HEK293 (cell line): ENCODE measurements around the gene CITED1.

ENCODE experiments used
- CTCF ChIA-PET: fragments of 350-600 bp; formaldehyde crosslinking; extraction: SDS; loops from one replicate; lab custom pipeline; 2021; ENCODE audit warnings: antibody characterized with exemption; lab: Yijun Ruan, JAX
- POLR2A ChIA-PET: fragments of 300-600 bp; formaldehyde crosslinking; extraction: SDS; loops from one replicate; lab custom pipeline; 2020; ENCODE audit warnings: antibody characterized with exemption, inconsistent platforms; lab: Yijun Ruan, JAX
- H3K27ac ChIP-seq: fragments of 200-500 bp; sonication (Bioruptor generic); 2 replicates; pipeline ENCODE4 v1.5.1; 2014; ENCODE audit warnings: low read depth, low read length, control low read depth, inconsistent platforms; ENCODE audit errors: extremely low read depth
- H3K36me3 ChIP-seq, 2 experiments: fragments of 200-500 bp in 1 of 2; sonication (Bioruptor generic) in 1 of 2; 1 replicate in 1 of 2; 2 replicates in 1 of 2; pipeline ENCODE4 v1.5.1; 2014 to 2017; ENCODE audit warnings: inconsistent platforms in 2 of 2, low read length in 2 of 2; ENCODE audit not compliant: control insufficient read depth in 2 of 2, insufficient read depth in 1 of 2
- H3K4me1 ChIP-seq: fragments of 200-500 bp; sonication (Bioruptor generic); 2 replicates; pipeline ENCODE4 v1.5.1; 2014; ENCODE audit warnings: mild to moderate bottlenecking, low read length, inconsistent platforms; ENCODE audit not compliant: control insufficient read depth, insufficient read depth
- H3K4me3 ChIP-seq: 2 replicates; pipeline ENCODE4 v1.5.1; 2011; ENCODE audit warnings: low read depth, mild to moderate bottlenecking, control low read depth, low read length, moderate library complexity
- H3K9me3 ChIP-seq: fragments of 200-500 bp; sonication (Bioruptor generic); 2 replicates; pipeline ENCODE4 v1.5.1; 2014; ENCODE audit warnings: low read depth, low read length, inconsistent platforms; ENCODE audit not compliant: control insufficient read depth, insufficient read depth
- FEZF1 ChIP-seq: fragments of 450-650 bp; formaldehyde crosslinking; IDR thresholded peaks from 2 replicates; pipeline ENCODE4 v1.5.1; 2016; ENCODE audit warnings: missing biosample characterization, missing genetic modification characterization
- GLIS1 ChIP-seq: fragments of 450-650 bp; formaldehyde crosslinking; IDR thresholded peaks from 2 replicates; pipeline ENCODE4 v1.5.1; 2016; ENCODE audit warnings: missing biosample characterization, missing genetic modification characterization
- KLF1 ChIP-seq: fragments of 450-650 bp; formaldehyde crosslinking; IDR thresholded peaks from 2 replicates; pipeline ENCODE4 v1.5.1; 2016; ENCODE audit warnings: missing biosample characterization, missing genetic modification characterization
- KLF10 ChIP-seq: fragments of 450-650 bp; IDR thresholded peaks from 2 replicates; pipeline ENCODE4 v1.5.1; 2018; ENCODE audit warnings: missing biosample characterization, mild to moderate bottlenecking, missing genetic modification characterization
- KLF8 ChIP-seq: fragments of 450-650 bp; formaldehyde crosslinking; IDR thresholded peaks from 2 replicates; pipeline ENCODE4 v1.5.1; 2016; ENCODE audit warnings: missing biosample characterization, missing genetic modification characterization
- OSR2 ChIP-seq: fragments of 450-650 bp; formaldehyde crosslinking; IDR thresholded peaks from 2 replicates; pipeline ENCODE4 v1.5.1; 2016; ENCODE audit warnings: missing biosample characterization, missing genetic modification characterization
- RBAK ChIP-seq: fragments of 450-650 bp; formaldehyde crosslinking; IDR thresholded peaks from 2 replicates; pipeline ENCODE4 v1.5.1; 2016; ENCODE audit warnings: missing biosample characterization, missing genetic modification characterization
- SETDB1 ChIP-seq: IDR thresholded peaks from one replicate; pipeline ENCODE4 v1.6.1; 2017; ENCODE audit warnings: mild to moderate bottlenecking, low read length, moderate library complexity, mixed read lengths; ENCODE audit not compliant: insufficient read length
- ZBTB17 ChIP-seq: fragments of 450-650 bp; formaldehyde crosslinking; IDR thresholded peaks from 2 replicates; pipeline ENCODE4 v1.5.1; 2016; ENCODE audit warnings: missing biosample characterization, missing genetic modification characterization
- ZBTB48 ChIP-seq: fragments of 450-650 bp; formaldehyde crosslinking; IDR thresholded peaks from 2 replicates; pipeline ENCODE4 v1.5.1; 2016; ENCODE audit warnings: missing biosample characterization, missing genetic modification characterization
- ZBTB8A ChIP-seq: fragments of 450-650 bp; formaldehyde crosslinking; IDR thresholded peaks from 2 replicates; pipeline ENCODE4 v1.5.1; 2016; ENCODE audit warnings: missing biosample characterization, missing genetic modification characterization
- ZEB2 ChIP-seq: fragments of 450-650 bp; formaldehyde crosslinking; IDR thresholded peaks from 2 replicates; pipeline ENCODE4 v1.5.1; 2016; ENCODE audit warnings: missing biosample characterization, missing genetic modification characterization
- ZFHX2 ChIP-seq: fragments of 450-650 bp; formaldehyde crosslinking; conservative IDR thresholded peaks from 2 replicates; pipeline ENCODE4 v1.5.1; 2016; ENCODE audit warnings: missing biosample characterization, missing genetic modification characterization
- ZFP69B ChIP-seq: fragments of 450-650 bp; formaldehyde crosslinking; IDR thresholded peaks from 2 replicates; pipeline ENCODE4 v1.5.1; 2016; ENCODE audit warnings: missing biosample characterization, missing genetic modification characterization
- ZNF174 ChIP-seq: fragments of 450-650 bp; formaldehyde crosslinking; IDR thresholded peaks from 2 replicates; pipeline ENCODE4 v1.5.0; 2017; ENCODE audit warnings: missing biosample characterization, mild to moderate bottlenecking, missing genetic modification characterization
- ZNF184 ChIP-seq: fragments of 450-650 bp; IDR thresholded peaks from 2 replicates; pipeline ENCODE4 v1.5.1; 2018; ENCODE audit warnings: missing biosample characterization, mild to moderate bottlenecking, missing genetic modification characterization
- ZNF274 ChIP-seq, 2 experiments: fragments of 200-500 bp in 1 of 2; fragments of 450-650 bp in 1 of 2; sonication (Bioruptor generic) in 1 of 2; formaldehyde crosslinking in 1 of 2; IDR thresholded peaks; 2 replicates each; pipeline versions ENCODE4 v1.5.1 to v1.6.1; 2014 to 2016; ENCODE audit warnings: borderline replicate concordance in 1 of 2, inconsistent platforms in 1 of 2, low read length in 1 of 2, missing biosample characterization in 1 of 2, missing genetic modification characterization in 1 of 2
- ZNF362 ChIP-seq: fragments of 450-650 bp; formaldehyde crosslinking; IDR thresholded peaks from 2 replicates; pipeline ENCODE4 v1.5.1; 2016; ENCODE audit warnings: missing biosample characterization, missing genetic modification characterization
- ZNF404 ChIP-seq: fragments of 450-650 bp; formaldehyde crosslinking; IDR thresholded peaks from 2 replicates; pipeline ENCODE4 v1.5.1; 2017; ENCODE audit warnings: missing biosample characterization, missing genetic modification characterization
- ZNF514 ChIP-seq: fragments of 450-650 bp; formaldehyde crosslinking; IDR thresholded peaks from 2 replicates; pipeline ENCODE4 v1.5.1; 2016; ENCODE audit warnings: missing biosample characterization, missing genetic modification characterization
- ZNF518A ChIP-seq: fragments of 450-650 bp; formaldehyde crosslinking; conservative IDR thresholded peaks from 2 replicates; pipeline ENCODE4 v1.5.1; 2016; ENCODE audit warnings: low read depth, missing biosample characterization, missing genetic modification characterization
- ZNF548 ChIP-seq: fragments of 450-650 bp; formaldehyde crosslinking; IDR thresholded peaks from 2 replicates; pipeline ENCODE4 v1.5.1; 2016; ENCODE audit warnings: missing biosample characterization, missing genetic modification characterization
- ZNF600 ChIP-seq: fragments of 450-650 bp; formaldehyde crosslinking; IDR thresholded peaks from 2 replicates; pipeline ENCODE4 v1.5.1; 2016; ENCODE audit warnings: missing biosample characterization, missing genetic modification characterization
- ZNF621 ChIP-seq: fragments of 450-650 bp; formaldehyde crosslinking; IDR thresholded peaks from 2 replicates; pipeline ENCODE4 v1.5.1; 2017; ENCODE audit warnings: missing biosample characterization, missing genetic modification characterization
- ZNF704 ChIP-seq: fragments of 450-650 bp; formaldehyde crosslinking; IDR thresholded peaks from 2 replicates; pipeline ENCODE4 v1.5.1; 2016; ENCODE audit warnings: missing biosample characterization, missing genetic modification characterization
- ZNF76 ChIP-seq: fragments of 450-650 bp; formaldehyde crosslinking; IDR thresholded peaks from 2 replicates; pipeline ENCODE4; 2016; ENCODE audit warnings: low read depth, missing biosample characterization, missing genetic modification characterization, borderline replicate concordance
- ZNF777 ChIP-seq: fragments of 450-650 bp; formaldehyde crosslinking; IDR thresholded peaks from 2 replicates; pipeline ENCODE4 v1.5.1; 2017; ENCODE audit warnings: missing biosample characterization, missing genetic modification characterization, borderline replicate concordance
- ZNF785 ChIP-seq: fragments of 450-650 bp; formaldehyde crosslinking; IDR thresholded peaks from 2 replicates; pipeline ENCODE4 v1.5.1; 2016; ENCODE audit warnings: missing biosample characterization, missing genetic modification characterization
- ZNF792 ChIP-seq: fragments of 450-650 bp; formaldehyde crosslinking; IDR thresholded peaks from 2 replicates; pipeline ENCODE4 v1.5.1; 2016; ENCODE audit warnings: missing biosample characterization, missing genetic modification characterization
- ZNF830 ChIP-seq: fragments of 450-650 bp; IDR thresholded peaks from 2 replicates; pipeline ENCODE4 v1.5.0; 2018; ENCODE audit warnings: missing biosample characterization, missing genetic modification characterization, low read depth, mild to moderate bottlenecking, moderate library complexity

Gene CITED1

GRCh38 chrX:72306851-72307645, 1.3 kb upstream of the CITED1 start (continued):
- TF ChIP-seq ZNF514 (tag by site-specific recombination) (no peak), FEZF1 (tag by site-specific recombination) (0 out of 2 replicates have a peak, but pooled peaks have one; percentile 45), ZNF548 (tag by site-specific recombination) (no peak), SETDB1 (no peak), ZNF830 (tag by site-specific recombination) (no peak), ZNF621 (tag by site-specific recombination) (no peak), ZNF777 (no peak), ZNF76 (tag by site-specific recombination) (peak; percentile 44; the same call in 1 of the 2 replicates), KLF1 (no peak), ZNF792 (tag by site-specific recombination) (0 out of 2 replicates have a peak, but pooled peaks have one; percentile 66), OSR2 (0 out of 2 replicates have a peak, but pooled peaks have one; percentile 18), ZNF362 (tag by site-specific recombination) (no peak), ZFP69B (peak; percentile 96), ZBTB48 (tag by site-specific recombination) (peak; percentile 73; the same call in 1 of the 2 replicates)

DNA sequence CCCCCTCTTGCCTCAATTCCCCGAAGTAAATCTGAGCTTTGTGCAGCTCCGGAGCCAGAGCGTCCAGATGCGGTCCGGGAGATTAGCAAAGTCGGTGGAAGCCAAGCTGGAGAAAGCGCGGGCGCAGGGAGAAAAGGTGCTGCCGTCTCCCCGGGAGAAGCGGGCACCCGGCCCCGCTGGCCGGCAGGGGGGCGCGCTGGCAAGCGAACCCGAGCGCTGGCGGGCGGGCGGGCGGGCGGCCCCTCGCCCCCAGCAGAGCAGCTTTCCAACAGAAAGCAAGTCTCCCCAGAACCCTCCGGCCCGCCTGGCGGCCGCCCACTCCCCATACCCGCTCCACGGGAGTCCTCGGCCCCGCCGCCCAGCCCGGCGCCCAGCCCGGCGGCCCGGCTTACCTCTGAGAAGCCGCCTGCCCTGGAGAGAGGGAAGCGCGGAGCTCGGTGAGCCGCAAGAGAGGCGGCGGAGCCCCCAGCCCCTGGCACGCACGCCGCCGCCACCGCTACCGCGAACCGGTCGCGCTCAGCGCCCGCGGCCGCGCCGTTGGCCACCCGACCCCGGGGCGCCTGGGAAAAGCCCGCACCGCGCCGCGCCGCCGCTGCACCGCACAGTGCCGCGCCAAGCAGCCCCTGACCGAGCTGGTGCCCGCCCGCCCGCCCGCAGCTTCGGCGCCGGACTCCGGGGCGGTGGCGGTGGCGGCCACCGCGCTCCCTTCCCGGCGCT, 529 bp upstream of the CITED1 start:
- peaks cover 3% of the 10 kb centered on the region for H3K4me1 ChIP-seq
- no peaks in the 10 kb centered on the region for H3K9me3 ChIP-seq
- H3K36me3 ChIP-seq, result peaks cover 0 to 14% of the 10 kb centered on the region in 2 experiments; a peak in 1 of 3 replicates
- peak overlapping the region; percentile 49 for H3K4me3 ChIP-seq
- CTCF ChIA-PET, result interaction anchor here (0.6 to 0.9 kb wide), 3 partner anchors 29 to 396 kb away, joined by 3 to 4 read pairs (median 4); partner anchors contain the start of gene RPS4X
- POLR2A ChIA-PET, result interaction anchor here (1.2 to 5.7 kb wide), 2 partner anchors 29 to 36 kb away, joined by 3 to 46 read pairs; partner anchors contain the start of gene RPS4X
- no peak overlapping the region; the same call in 1 of the 2 replicates for H3K27ac ChIP-seq
- TF ChIP-seq ZNF404 (tag by site-specific recombination) (no peak), GLIS1 (tag by site-specific recombination) (no peak), ZNF704 (no peak), ZBTB17 (tag by site-specific recombination) (peak; percentile 15; the same call in 1 of the 2 replicates), KLF10 (tag by site-specific recombination) (0 out of 2 replicates have a peak, but pooled peaks have one; percentile 54), ZNF600 (tag by site-specific recombination) (no peak), ZFHX2 (0 out of 2 replicates have a peak, but pooled peaks have one; percentile 4), ZNF785 (no peak), ZNF518A (no peak), ZNF174 (tag by site-specific recombination) (no peak), ZNF184 (tag by site-specific recombination) (no peak), KLF8 (0 out of 2 replicates have a peak, but pooled peaks have one; percentile 5), ZBTB8A (0 out of 2 replicates have a peak, but pooled peaks have one; percentile 25), ZNF274 (IDR thresholded peaks at IDR 0.05; ENCODE audit: low read length) (no peak), ZNF274 (tag by site-specific recombination; IDR thresholded peaks at IDR 0.05; ENCODE audit: borderline replicate concordance) (no peak), ZEB2 (tag by site-specific recombination) (no peak), RBAK (no peak)
